ENCODE data around the gene PTPRD. TPM values are rescaled to one million over a fixed set of nuclear protein-coding genes. Genes with fewer than 3 reads are reported as not detected.

PTPRD gene
- total and polyA plus RNA-seq, 3 experiments from 2014 or later = 0.02 to 0.04 TPM; not detected in 1

- POLR2A ChIA-PET = no interaction called here
Measured at GRCh38 chr9:8769153-8769552, 1843.6 kb downstream of the PTPRD start.

GRCh38 chr9:8766096-8766495 lies 1846.7 kb downstream of the PTPRD start:
- Mint-ChIP-seq H3K27me3 (no peaks in the 10 kb centered on the region), H3K4me1 (no peaks in the 10 kb centered on the region), H3K4me3 (no peak overlapping the region), H3K36me3 (no peaks in the 10 kb centered on the region), H3K27ac (no peak overlapping the region), H3K9me3 (peaks cover 0 to 9% (median 0%) of the 10 kb centered on the region in 5 donors)
- POLR2A ChIA-PET = no interaction called here
- Histone ChIP-seq H3K4me3 (ENCODE audit: low read length) (no peak overlapping the region), H3K36me3 (ENCODE audit: insufficient read depth, low read length) (no peaks in the 10 kb centered on the region), H3K27ac (ENCODE audit: low read depth, low read length) (no peak overlapping the region), H3K9me3 (ENCODE audit: low read length) (no peaks in the 10 kb centered on the region), H3K27me3 (ENCODE audit: insufficient read depth, low read length, poor library complexity, severe bottlenecking) (no peaks in the 10 kb centered on the region), H3K4me1 (ENCODE audit: insufficient read depth, low read length) (no peaks in the 10 kb centered on the region)
- no peak for DNase-seq
- CTCF ChIA-PET = no interaction called here

More at GRCh38 chr9:8769153-8769552, 1843.6 kb downstream of the PTPRD start:
- no peaks in the 10 kb centered on the region for H3K36me3 ChIP-seq (ENCODE audit: insufficient read depth, low read length)
- H3K27ac ChIP-seq (ENCODE audit: low read depth, low read length) = no peak overlapping the region
- Mint-ChIP-seq H3K4me1 (no peaks in the 10 kb centered on the region), H3K36me3 (no peaks in the 10 kb centered on the region), H3K9me3 (peaks cover 0 to 8% (median 0%) of the 10 kb centered on the region in 5 donors), H3K4me3 (no peak overlapping the region), H3K27me3 (no peaks in the 10 kb centered on the region), H3K27ac (no peak overlapping the region)
- CTCF ChIA-PET = no interaction called here
- no peaks in the 10 kb centered on the region for H3K27me3 ChIP-seq (ENCODE audit: insufficient read depth, low read length, poor library complexity, severe bottlenecking)
- no peaks in the 10 kb centered on the region for H3K9me3 ChIP-seq (ENCODE audit: low read length)
- no peaks in the 10 kb centered on the region for H3K4me1 ChIP-seq (ENCODE audit: insufficient read depth, low read length)
- no peak overlapping the region for H3K4me3 ChIP-seq (ENCODE audit: low read length)
- no peak for DNase-seq

- Histone ChIP-seq H3K9me3 (ENCODE audit: low read length) (no peaks in the 10 kb centered on the region), H3K4me3 (ENCODE audit: low read length) (no peak overlapping the region), H3K4me1 (ENCODE audit: insufficient read depth, low read length) (no peaks in the 10 kb centered on the region), H3K27me3 (ENCODE audit: insufficient read depth, low read length, poor library complexity, severe bottlenecking) (no peaks in the 10 kb centered on the region), H3K36me3 (ENCODE audit: insufficient read depth, low read length) (no peaks in the 10 kb centered on the region), H3K27ac (ENCODE audit: low read depth, low read length) (no peak overlapping the region)
- H3K27me3 Mint-ChIP-seq = no peaks in the 10 kb centered on the region
- ChIA-PET POLR2A (no interaction called here), CTCF (no interaction called here)
- H3K36me3 Mint-ChIP-seq = no peaks in the 10 kb centered on the region
- H3K4me3 Mint-ChIP-seq = no peak overlapping the region
- DNase-seq = no peak
- H3K27ac Mint-ChIP-seq = no peak overlapping the region
- no peaks in the 10 kb centered on the region for H3K4me1 Mint-ChIP-seq
- peaks cover 0 to 9% (median 0%) of the 10 kb centered on the region in 5 donors for H3K9me3 Mint-ChIP-seq
Measured at GRCh38 chr9:8764051-8764450, 1848.8 kb downstream of the PTPRD start.

GRCh38 chr9:8762479-8763085 lies 1850.2 kb downstream of the PTPRD start:
- H3K4me3 Mint-ChIP-seq = no peak overlapping the region
- ChIA-PET POLR2A (no interaction called here), CTCF (no interaction called here)
- H3K9me3 Mint-ChIP-seq = peaks cover 0 to 9% (median 0%) of the 10 kb centered on the region in 5 donors
- H3K4me3 ChIP-seq (ENCODE audit: low read length) = no peak overlapping the region
- H3K9me3 ChIP-seq (ENCODE audit: low read length) = no peaks in the 10 kb centered on the region
- DNase-seq = no peak
- H3K36me3 ChIP-seq (ENCODE audit: insufficient read depth, low read length) = no peaks in the 10 kb centered on the region
- no peak overlapping the region for H3K27ac Mint-ChIP-seq
- H3K4me1 Mint-ChIP-seq = no peaks in the 10 kb centered on the region
- no peaks in the 10 kb centered on the region for H3K27me3 Mint-ChIP-seq
- H3K27me3 ChIP-seq (ENCODE audit: insufficient read depth, low read length, poor library complexity, severe bottlenecking) = no peaks in the 10 kb centered on the region
- no peak overlapping the region for H3K27ac ChIP-seq (ENCODE audit: low read depth, low read length)
- no peaks in the 10 kb centered on the region for H3K4me1 ChIP-seq (ENCODE audit: insufficient read depth, low read length)
- H3K36me3 Mint-ChIP-seq = no peaks in the 10 kb centered on the region

GRCh38 chr9:8760000-8760767 lies 1852.6 kb downstream of the PTPRD start:
- H3K4me1 Mint-ChIP-seq = no peaks in the 10 kb centered on the region

GRCh38 chr9:8757881-8758280 lies 1854.9 kb downstream of the PTPRD start:
- no peaks in the 10 kb centered on the region for H3K4me1 Mint-ChIP-seq
- POLR2A ChIA-PET = no interaction called here
- Histone ChIP-seq H3K9me3 (ENCODE audit: low read length) (no peaks in the 10 kb centered on the region), H3K4me3 (ENCODE audit: low read length) (no peak overlapping the region), H3K27ac (ENCODE audit: low read depth, low read length) (no peak overlapping the region), H3K4me1 (ENCODE audit: insufficient read depth, low read length) (no peaks in the 10 kb centered on the region), H3K36me3 (ENCODE audit: insufficient read depth, low read length) (no peaks in the 10 kb centered on the region), H3K27me3 (ENCODE audit: insufficient read depth, low read length, poor library complexity, severe bottlenecking) (no peaks in the 10 kb centered on the region)
- no peaks in the 10 kb centered on the region for H3K9me3 Mint-ChIP-seq
- CTCF ChIA-PET = no interaction called here
- no peak overlapping the region for H3K27ac Mint-ChIP-seq
- no peak for DNase-seq
- H3K36me3 Mint-ChIP-seq = no peaks in the 10 kb centered on the region
- no peak overlapping the region for H3K4me3 Mint-ChIP-seq
- no peaks in the 10 kb centered on the region for H3K27me3 Mint-ChIP-seq

More at GRCh38 chr9:8760000-8760767, 1852.6 kb downstream of the PTPRD start:
- Histone ChIP-seq H3K36me3 (ENCODE audit: insufficient read depth, low read length) (no peaks in the 10 kb centered on the region), H3K27ac (ENCODE audit: low read depth, low read length) (no peak overlapping the region), H3K27me3 (ENCODE audit: insufficient read depth, low read length, poor library complexity, severe bottlenecking) (no peaks in the 10 kb centered on the region), H3K9me3 (ENCODE audit: low read length) (no peaks in the 10 kb centered on the region), H3K4me3 (ENCODE audit: low read length) (no peak overlapping the region), H3K4me1 (ENCODE audit: insufficient read depth, low read length) (no peaks in the 10 kb centered on the region)
- no peak overlapping the region for H3K4me3 Mint-ChIP-seq
- no peak for DNase-seq
- ChIA-PET POLR2A (no interaction called here), CTCF (no interaction called here)
- no peaks in the 10 kb centered on the region for H3K27me3 Mint-ChIP-seq
- H3K36me3 Mint-ChIP-seq = no peaks in the 10 kb centered on the region
- H3K27ac Mint-ChIP-seq = no peak overlapping the region
- peaks cover 0 to 4% (median 0%) of the 10 kb centered on the region in 5 donors for H3K9me3 Mint-ChIP-seq

GRCh38 chr9:8754751-8755150 lies 1858.1 kb downstream of the PTPRD start:
- no peak overlapping the region for H3K4me3 Mint-ChIP-seq
- no peaks in the 10 kb centered on the region for H3K4me1 ChIP-seq (ENCODE audit: insufficient read depth, low read length)
- peaks cover 0 to 2% of the 10 kb centered on the region in 2 donors for H3K27me3 Mint-ChIP-seq
- no peaks in the 10 kb centered on the region for H3K9me3 Mint-ChIP-seq
- no peak for DNase-seq
- no peak overlapping the region for H3K27ac ChIP-seq (ENCODE audit: low read depth, low read length)
- H3K27me3 ChIP-seq (ENCODE audit: insufficient read depth, low read length, poor library complexity, severe bottlenecking) = no peaks in the 10 kb centered on the region
- CTCF ChIA-PET = no interaction called here
- no peak overlapping the region for H3K27ac Mint-ChIP-seq
- no peak overlapping the region for H3K4me3 ChIP-seq (ENCODE audit: low read length)
- H3K36me3 Mint-ChIP-seq = no peaks in the 10 kb centered on the region
- H3K36me3 ChIP-seq (ENCODE audit: insufficient read depth, low read length) = no peaks in the 10 kb centered on the region
- no peaks in the 10 kb centered on the region for H3K9me3 ChIP-seq (ENCODE audit: low read length)
- H3K4me1 Mint-ChIP-seq = no peaks in the 10 kb centered on the region
- POLR2A ChIA-PET = no interaction called here

GRCh38 chr9:8751406-8751930 lies 1861.3 kb downstream of the PTPRD start:
- no peaks in the 10 kb centered on the region for H3K36me3 ChIP-seq (ENCODE audit: insufficient read depth, low read length)
- CTCF ChIA-PET = no interaction called here
- H3K27me3 ChIP-seq (ENCODE audit: insufficient read depth, low read length, poor library complexity, severe bottlenecking) = no peaks in the 10 kb centered on the region
- H3K9me3 ChIP-seq (ENCODE audit: low read length) = no peaks in the 10 kb centered on the region
- Mint-ChIP-seq H3K27me3 (peaks cover 0 to 2% of the 10 kb centered on the region in 2 donors), H3K27ac (no peak overlapping the region), H3K4me1 (no peaks in the 10 kb centered on the region), H3K9me3 (peaks cover 0 to 2% (median 0%) of the 10 kb centered on the region in 5 donors), H3K36me3 (no peaks in the 10 kb centered on the region), H3K4me3 (no peak overlapping the region)
- no peak for DNase-seq
- no peaks in the 10 kb centered on the region for H3K4me1 ChIP-seq (ENCODE audit: insufficient read depth, low read length)
- no peak overlapping the region for H3K4me3 ChIP-seq (ENCODE audit: low read length)
- H3K27ac ChIP-seq (ENCODE audit: low read depth, low read length) = no peak overlapping the region
- POLR2A ChIA-PET = no interaction called here
